GM23248 (cell line): Measurements from ENCODE around the gene ARMC10.

ENCODE experiments used
- EZH2 ChIP-seq: fragments of 200-600 bp; sonication (generic); IDR thresholded peaks from 2 replicates; pipeline ENCODE4 v1.6.1; 2018; ENCODE audit warnings: antibody characterized with exemption, mild to moderate bottlenecking; ENCODE audit not compliant: insufficient read depth, poor library complexity, severe bottlenecking
- EZH2phosphoT487 ChIP-seq: fragments of 200-600 bp; sonication (generic); IDR thresholded peaks from 2 replicates; pipeline ENCODE4 v1.6.1; 2018; ENCODE audit warnings: antibody characterized with exemption, moderate library complexity, mild to moderate bottlenecking, low read depth; ENCODE audit not compliant: insufficient read depth

- TF ChIP-seq EZH2phosphoT487 = no peak
- TF ChIP-seq EZH2 = no peak
Measured at GRCh38 chr7:103116991-103117390, 42.1 kb downstream of the ARMC10 start.
